HepG2 (cell line): Measurements from ENCODE around the gene RAC3. TPM values are rescaled to one million over a fixed set of nuclear protein-coding genes. Genes with fewer than 3 reads are reported as not detected.
A peak's percentile ranks its signal among the peaks of the same experiment; 100 is the strongest.

Experiments
- ATAC-seq: fragments of 200-7000 bp; cut with Tn5 transposase; 3 replicates; pipeline ENCODE4 v1.9.1; 2020; ENCODE audit warnings: mild to moderate bottlenecking, moderate library complexity
- BruUV-seq: library from RNA; stranded (reverse); fragments of 400-500 nt; replicated peaks from 2 replicates; lab custom pipeline; 2021; lab: Mats Ljungman, UMichigan
- CTCF ChIA-PET: fragments of 300-600 bp; formaldehyde crosslinking; extraction: SDS; loops from one replicate; lab custom pipeline; 2021; ENCODE audit warnings: low total read pairs, inconsistent platforms, low intra/inter-chr PET ratio; lab: Yijun Ruan, JAX
- POLR2A ChIA-PET: fragments of 350-600 bp; sonication (Branson Sonifier 250); formaldehyde crosslinking; loops from one replicate; lab custom pipeline; 2020; ENCODE audit warnings: antibody characterized with exemption, inconsistent platforms; lab: Yijun Ruan, JAX
- DNase-seq: peaks from one replicate; pipeline ENCODE4 v3.0.0-alpha.2; 2015; ENCODE audit warnings: low spot score
- FAIRE-seq: peaks from 3 replicates; lab custom pipeline; 2011; peaks lifted over from hg19 to GRCh38; lab: Jason Lieb, UNC
- H2AFZ ChIP-seq: one replicate; pipeline ENCODE4 v1.6.1; 2011; ENCODE audit warnings: low read length, inconsistent platforms
- H3K27ac ChIP-seq: fragments of 300-600 bp; 3 replicates; pipeline ENCODE4 v1.8.0; 2011; ENCODE audit warnings: mixed run types, mild to moderate bottlenecking, mixed read lengths, low read length, inconsistent platforms; ENCODE audit not compliant: insufficient read depth; ENCODE audit errors: extremely low read length
- H3K27me3 ChIP-seq, 2 experiments: fragments of 200-600 bp in 1 of 2; 2 replicates in 1 of 2; 3 replicates in 1 of 2; pipeline versions ENCODE4 v1.6.0 to v1.8.0; 2011; ENCODE audit warnings: low read length in 2 of 2, mild to moderate bottlenecking in 2 of 2, moderate library complexity in 2 of 2, inconsistent platforms in 1 of 2; ENCODE audit not compliant: insufficient read depth in 2 of 2, control insufficient read depth in 1 of 2
- H3K36me3 ChIP-seq, 2 experiments: fragments of 200-600 bp in 1 of 2; replicated peaks in 1 of 2; 2 replicates in 1 of 2; 3 replicates in 1 of 2; pipeline versions ENCODE4 v1.5.1 to v1.8.0; 2011; ENCODE audit warnings: low read length in 2 of 2, inconsistent platforms in 1 of 2; ENCODE audit not compliant: insufficient read depth in 2 of 2, control insufficient read depth in 1 of 2
- H3K4me1 ChIP-seq: 2 replicates; pipeline ENCODE4 v1.5.1; 2012; ENCODE audit warnings: low read length, inconsistent platforms; ENCODE audit not compliant: insufficient read depth
- H3K4me2 ChIP-seq: 2 replicates; pipeline ENCODE4 v1.6.0; 2011; ENCODE audit warnings: low read depth, low read length, inconsistent platforms
- H3K4me3 ChIP-seq, 3 experiments: fragments of 200-600 bp in 1 of 3; sonication (generic), shearing (Covaris generic) in 1 of 3; replicated peaks in 1 of 3; 2 replicates each; pipeline ENCODE4 v1.5.1; 2011 to 2016; ENCODE audit warnings: low read length in 3 of 3, inconsistent platforms in 2 of 3, low read depth in 2 of 3, mild to moderate bottlenecking in 2 of 3, control low read depth in 1 of 3, mixed read lengths in 1 of 3; ENCODE audit not compliant: insufficient read depth in 1 of 3
- H3K79me2 ChIP-seq: one replicate; pipeline ENCODE4 v1.6.1; 2011; ENCODE audit warnings: low read length, inconsistent platforms; ENCODE audit not compliant: insufficient read depth
- H3K9ac ChIP-seq: 2 replicates; pipeline ENCODE4 v1.6.0; 2011; ENCODE audit warnings: mild to moderate bottlenecking, low read depth, low read length, inconsistent platforms; ENCODE audit not compliant: insufficient read depth
- H3K9me3 ChIP-seq: 2 replicates; pipeline ENCODE4 v1.5.1; 2012; ENCODE audit warnings: mild to moderate bottlenecking, low read length
- H4K20me1 ChIP-seq: 2 replicates; pipeline ENCODE4 v1.6.0; 2011; ENCODE audit warnings: inconsistent platforms, mild to moderate bottlenecking, low read length, moderate library complexity; ENCODE audit not compliant: insufficient read depth
- CHD2 ChIP-seq: IDR thresholded peaks from 2 replicates; pipeline ENCODE4 v1.6.1; 2011; ENCODE audit warnings: low read depth, low read length, improper control_type of control experiment
- FOXM1 ChIP-seq: sonication (generic); formaldehyde crosslinking; IDR thresholded peaks from 2 replicates; pipeline ENCODE4 v1.5.0; 2020; ENCODE audit warnings: missing genetic modification reagents
- NR2C2 ChIP-seq: sonication (generic); formaldehyde crosslinking; IDR thresholded peaks from 2 replicates; pipeline ENCODE4 v1.4.0; 2020; ENCODE audit warnings: missing genetic modification reagents, mild to moderate bottlenecking, moderate library complexity, borderline replicate concordance
- PHF8 ChIP-seq: sonication (generic); formaldehyde crosslinking; IDR thresholded peaks from 2 replicates; pipeline ENCODE4 v1.5.0; 2020; ENCODE audit warnings: missing genetic modification reagents
- PRPF4 ChIP-seq: fragments of 200-400 bp; formaldehyde crosslinking; IDR thresholded peaks from 2 replicates; pipeline ENCODE4 v1.6.1; 2016; ENCODE audit warnings: low read length, low read depth; ENCODE audit not compliant: poor library complexity, severe bottlenecking
- SOX6 ChIP-seq, 2 experiments: fragments of 450-650 bp in 1 of 2; sonication (generic) in 1 of 2; formaldehyde crosslinking in 1 of 2; IDR thresholded peaks; 2 replicates each; pipeline versions ENCODE4 v1.4.0 to v1.6.1; 2017 to 2020; ENCODE audit warnings: antibody characterized with exemption in 1 of 2, mild to moderate bottlenecking in 1 of 2, missing genetic modification reagents in 1 of 2
- SP2 ChIP-seq: sonication (generic); formaldehyde crosslinking; IDR thresholded peaks from 2 replicates; pipeline ENCODE4 v1.5.1; 2020; ENCODE audit warnings: mild to moderate bottlenecking, missing genetic modification reagents
- SPEN ChIP-seq: sonication (generic); formaldehyde crosslinking; IDR thresholded peaks from 2 replicates; pipeline ENCODE4 v1.5.1; 2020; ENCODE audit warnings: low read depth, mild to moderate bottlenecking, missing genetic modification reagents
- SRF ChIP-seq: IDR thresholded peaks from 2 replicates; pipeline ENCODE4 v1.6.1; 2011; ENCODE audit warnings: mild to moderate bottlenecking, low read depth, low read length, moderate library complexity
- TRAFD1 ChIP-seq: sonication (generic); formaldehyde crosslinking; IDR thresholded peaks from 2 replicates; pipeline ENCODE4 v1.5.1; 2020; ENCODE audit warnings: missing genetic modification reagents, mild to moderate bottlenecking, borderline replicate concordance
- ZNF552 ChIP-seq: sonication (generic); formaldehyde crosslinking; IDR thresholded peaks from 2 replicates; pipeline ENCODE4 v1.9.0; 2022; ENCODE audit warnings: missing genetic modification reagents, mild to moderate bottlenecking, borderline replicate concordance
- ZNF567 ChIP-seq: sonication (generic); formaldehyde crosslinking; IDR thresholded peaks from 2 replicates; pipeline ENCODE4 v1.8.1; 2023; ENCODE audit warnings: mild to moderate bottlenecking, missing genetic modification reagents, borderline replicate concordance
- ZNF572 ChIP-seq: sonication (generic); formaldehyde crosslinking; IDR thresholded peaks from 2 replicates; pipeline ENCODE4 v1.5.1; 2020; ENCODE audit warnings: mild to moderate bottlenecking, missing genetic modification reagents
- WGBS: methylation state at CpG from one replicate; pipeline ENCODE4 v1.1.6; 2017; ENCODE audit warnings: low lambda C conversion rate; 5-methylcytosine and 5-hydroxymethylcytosine counted together
- in situ Hi-C: cut with HindIII; loops from 2 replicates; pipeline ENCODE4 v1.10.0; 2017; ENCODE audit warnings: low pct_unique_long_range_greater_than_20kb; ENCODE audit not compliant: extremely low pct_ligation_motif_present
- intact Hi-C: fragments of 100-400 bp; cut with micrococcal nuclease; formaldehyde crosslinking; loops from one replicate; pipeline ENCODE4 v1.10.0; 2022; ENCODE audit not compliant: unreplicated experiment
- polyA plus RNA-seq, 8 experiments: library from polyadenylated mRNA; depleted of rRNA in 3 of 8; stranded (reverse) in 7 of 8; unstranded in 1 of 8; fragments of >200 nt; fragmentation: Illumina TruSeq in 4 of 8; extraction: Trizol in 4 of 8; gene quantifications; 2 replicates each; pipeline versions ENCODE4 v1.2.1 to v1.2.3, GENCODE V29; 2011 to 2016; ENCODE audit warnings: low read depth in 4 of 8, missing spikeins in 1 of 8, mixed read lengths in 1 of 8; ENCODE audit not compliant: insufficient read depth in 1 of 8
- total RNA-seq, 5 experiments: library from RNA; depleted of rRNA; stranded (reverse); fragments of >200 nt; fragmentation: Illumina TruSeq; extraction: Trizol; gene quantifications; 2 replicates each; pipeline ENCODE4 v1.2.3, GENCODE V29; 2016; ENCODE audit warnings: low read depth in 1 of 5
- TF ChIP-seq, protein P1 (sequence below): sonication (generic); formaldehyde crosslinking; IDR thresholded peaks from 2 replicates; pipeline ENCODE4 v1.4.0; 2020; ENCODE audit warnings: missing genetic modification reagents

RAC3 gene
- total and polyA plus RNA-seq, 2 of the 13 experiments (the other 11 are each of a cell fraction or from before 2014, with no cell fraction given): 10.5 to 21.3 TPM

DNA sequence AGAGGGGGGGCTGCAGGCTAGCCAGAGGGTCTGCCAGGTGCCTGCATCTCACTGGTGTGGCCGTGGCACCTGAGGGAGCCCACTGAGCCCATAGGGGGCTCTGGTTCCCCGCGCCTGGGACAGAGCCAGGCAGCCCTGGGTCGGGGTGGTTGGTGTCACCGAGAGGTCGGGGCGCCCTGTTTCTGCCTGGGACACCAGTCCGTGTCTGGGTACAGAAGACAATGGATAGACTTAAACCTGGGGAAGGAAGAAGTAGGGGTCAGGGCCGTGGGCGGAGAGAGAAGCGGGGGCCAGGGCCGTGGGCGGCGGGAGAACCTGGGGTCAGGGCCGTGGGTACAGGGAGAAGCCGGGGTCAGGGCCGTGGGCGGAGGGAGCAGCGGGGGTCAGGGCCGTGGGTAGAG, 17.1 kb downstream of the RAC3 start (continued):
- no peak for TF ChIP-seq ZNF572 (CRISPR knock-in tag)
- no peak for TF ChIP-seq SP2
- TF ChIP-seq NR2C2 (CRISPR knock-in tag): 0 out of 2 replicates have a peak, but pooled peaks have one; percentile 27
- TF ChIP-seq, protein P1, sequence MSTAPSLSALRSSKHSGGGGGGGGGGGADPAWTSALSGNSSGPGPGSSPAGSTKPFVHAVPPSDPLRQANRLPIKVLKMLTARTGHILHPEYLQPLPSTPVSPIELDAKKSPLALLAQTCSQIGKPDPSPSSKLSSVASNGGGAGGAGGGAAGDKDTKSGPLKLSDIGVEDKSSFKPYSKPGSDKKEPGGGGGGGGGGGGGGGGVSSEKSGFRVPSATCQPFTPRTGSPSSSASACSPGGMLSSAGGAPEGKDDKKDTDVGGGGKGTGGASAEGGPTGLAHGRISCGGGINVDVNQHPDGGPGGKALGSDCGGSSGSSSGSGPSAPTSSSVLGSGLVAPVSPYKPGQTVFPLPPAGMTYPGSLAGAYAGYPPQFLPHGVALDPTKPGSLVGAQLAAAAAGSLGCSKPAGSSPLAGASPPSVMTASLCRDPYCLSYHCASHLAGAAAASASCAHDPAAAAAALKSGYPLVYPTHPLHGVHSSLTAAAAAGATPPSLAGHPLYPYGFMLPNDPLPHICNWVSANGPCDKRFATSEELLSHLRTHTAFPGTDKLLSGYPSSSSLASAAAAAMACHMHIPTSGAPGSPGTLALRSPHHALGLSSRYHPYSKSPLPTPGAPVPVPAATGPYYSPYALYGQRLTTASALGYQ (CRISPR knock-in tag): no peak
- TF ChIP-seq TRAFD1: no peak
- TF ChIP-seq FOXM1 (CRISPR knock-in tag): no peak
- TF ChIP-seq ZNF552 (CRISPR knock-in tag): no peak
- no peak for TF ChIP-seq SRF
- no peak for TF ChIP-seq SOX6 (IDR thresholded peaks at IDR 0.05)
- TF ChIP-seq SOX6 (CRISPR knock-in tag; IDR thresholded peaks at IDR 0.05): no peak
- no peak for TF ChIP-seq CHD2

DNA sequence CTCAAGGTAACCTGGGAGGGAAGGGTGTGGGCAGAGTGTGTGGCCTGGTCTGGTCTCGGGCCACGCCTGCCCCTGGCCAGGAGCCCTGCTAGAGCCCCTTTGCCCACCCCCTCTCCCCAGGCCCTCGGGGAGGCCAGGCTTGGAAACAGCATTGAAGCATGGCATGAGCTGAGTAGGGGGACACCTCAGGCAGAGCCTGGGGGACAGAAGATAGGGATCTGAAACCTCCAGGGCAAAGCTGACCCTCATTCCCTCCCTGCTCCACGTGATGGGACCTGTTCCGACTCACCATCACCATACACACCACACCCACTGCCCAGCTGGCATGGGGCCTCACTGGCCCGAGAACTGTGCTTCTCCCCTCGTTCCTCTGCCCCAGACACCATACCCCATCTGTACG, 17.6 kb downstream of the RAC3 start:
- H3K27me3 ChIP-seq: no peaks in the 10 kb centered on the region; a peak in 2 of 5 replicates
- peaks cover 37% of the 10 kb centered on the region for H3K79me2 ChIP-seq
- no peak for ATAC-seq
- peaks cover 41% of the 10 kb centered on the region for H3K4me1 ChIP-seq
- H4K20me1 ChIP-seq: no peaks in the 10 kb centered on the region; the same call in 1 of the 2 replicates
- H3K4me3 ChIP-seq: no peak overlapping the region; a peak in 1 of 6 replicates
- no peak overlapping the region for H3K9ac ChIP-seq
- in situ Hi-C loops: no loop called here
- no peak overlapping the region for H3K4me2 ChIP-seq
- no peak for FAIRE-seq
- TF ChIP-seq PRPF4 (no peak), ZNF567 (CRISPR knock-in tag) (no peak), SPEN (CRISPR knock-in tag) (no peak), PHF8 (CRISPR knock-in tag) (no peak)
- BruUV-seq: no TSS peak
- H3K36me3 ChIP-seq: peaks cover 8 to 31% of the 10 kb centered on the region in 2 experiments; a peak in 4 of 5 replicates
- H3K27ac ChIP-seq: no peak overlapping the region
- no peaks in the 10 kb centered on the region for H3K9me3 ChIP-seq
- intact Hi-C loops: no loop called here
- no peak overlapping the region for H2AFZ ChIP-seq
- ChIA-PET POLR2A (no interaction called here), CTCF (no interaction called here)
- 91% methylated on average over 5 of the region's 8 CpGs for WGBS
- no peak for DNase-seq
